Measurements from ENCODE around the gene AP2A1.
A peak's percentile ranks its signal among the peaks of the same experiment; 100 is the strongest.

Gene AP2A1

DNA sequence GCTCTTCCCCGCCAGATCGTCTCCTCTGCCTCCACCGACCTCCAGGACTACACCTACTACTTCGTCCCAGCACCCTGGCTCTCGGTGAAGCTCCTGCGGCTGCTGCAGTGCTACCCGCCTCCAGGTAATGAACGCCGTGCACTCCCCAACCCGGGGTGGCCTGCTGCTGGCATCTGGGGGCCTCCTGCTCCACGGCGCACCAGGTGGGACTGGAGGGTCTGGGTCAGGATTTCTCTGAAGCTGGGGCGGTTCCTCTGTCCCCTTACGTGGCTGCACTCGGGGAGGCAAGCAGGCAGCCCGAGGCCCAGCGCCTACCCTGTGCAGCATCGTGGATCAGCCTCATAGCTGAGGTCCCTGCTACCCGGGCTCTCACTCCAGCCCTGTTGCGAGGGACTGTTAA is 28.8 kb downstream of the AP2A1 start:
- no peak for TF ChIP-seq Cebpa-rat (IDR thresholded peaks at IDR 0.05)
- no peak overlapping the region for H3K4me2 ChIP-seq
- no peaks in the 10 kb centered on the region for H3K9me3 ChIP-seq (replicated peaks in 1 of 11)
- peaks cover 0 to 73% (median 12%) of the 10 kb centered on the region in 11 experiments; a peak in 14 of 22 replicates for H4K20me1 ChIP-seq
- peaks cover 93 to 100% (median 100%) of the 10 kb centered on the region in 11 experiments for H3K36me3 ChIP-seq
- H3K4me3 ChIP-seq: no peak overlapping the region
- H3K9ac ChIP-seq: no peak overlapping the region
- H3K4me1 ChIP-seq: no peaks in the 10 kb centered on the region
- no peaks in the 10 kb centered on the region for H3K27me3 ChIP-seq
- H3K27ac ChIP-seq: no peak overlapping the region

DNA sequence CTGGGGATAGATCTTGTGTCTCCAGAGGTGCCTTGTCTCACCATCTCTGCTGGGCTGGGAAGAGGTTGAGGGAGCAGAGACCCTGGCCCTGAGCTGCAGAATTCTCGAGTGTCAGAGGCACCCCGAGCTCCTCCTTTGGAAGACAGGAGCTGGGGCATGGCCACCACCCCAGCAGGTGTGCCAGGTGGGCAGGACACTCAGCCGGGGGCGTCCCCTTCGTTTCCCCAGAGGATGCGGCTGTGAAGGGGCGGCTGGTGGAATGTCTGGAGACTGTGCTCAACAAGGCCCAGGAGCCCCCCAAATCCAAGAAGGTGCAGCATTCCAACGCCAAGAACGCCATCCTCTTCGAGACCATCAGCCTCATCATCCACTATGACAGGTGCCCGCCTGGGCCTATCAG is 31.8 kb downstream of the AP2A1 start:
- no peaks in the 10 kb centered on the region for H3K27me3 ChIP-seq
- peaks cover 83 to 97% (median 88%) of the 10 kb centered on the region in 11 experiments for H3K36me3 ChIP-seq
- H3K9me3 ChIP-seq (replicated peaks in 1 of 11): no peaks in the 10 kb centered on the region
- no peak overlapping the region for H3K4me3 ChIP-seq
- no peak overlapping the region for H3K4me2 ChIP-seq
- H4K20me1 ChIP-seq: peaks cover 0 to 55% (median 0%) of the 10 kb centered on the region in 11 experiments; a peak in 6 of 22 replicates
- TF ChIP-seq Cebpa-rat (IDR thresholded peaks at IDR 0.05): no peak
- peaks cover 0 to 14% (median 12%) of the 10 kb centered on the region in 10 experiments; a peak in 14 of 20 replicates for H3K4me1 ChIP-seq
- no peak overlapping the region for H3K9ac ChIP-seq
- no peak overlapping the region for H3K27ac ChIP-seq

DNA sequence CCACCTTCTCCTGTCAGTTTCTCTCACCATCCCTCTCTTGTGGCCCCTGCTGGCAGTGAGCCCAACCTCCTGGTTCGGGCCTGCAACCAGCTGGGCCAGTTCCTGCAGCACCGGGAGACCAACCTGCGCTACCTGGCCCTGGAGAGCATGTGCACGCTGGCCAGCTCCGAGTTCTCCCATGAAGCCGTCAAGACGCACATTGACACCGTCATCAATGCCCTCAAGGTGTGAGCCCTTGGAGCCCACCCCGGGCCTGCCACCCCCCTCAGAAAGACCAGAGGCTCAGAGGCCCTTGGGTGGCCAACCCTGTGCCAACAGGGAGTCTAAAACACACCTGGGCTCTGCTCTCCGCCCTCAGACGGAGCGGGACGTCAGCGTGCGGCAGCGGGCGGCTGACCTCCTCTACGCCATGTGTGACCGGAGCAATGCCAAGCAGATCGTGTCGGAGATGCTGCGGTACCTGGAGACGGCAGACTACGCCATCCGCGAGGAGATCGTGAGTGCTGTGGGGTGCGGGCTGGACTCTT is 32.5 kb downstream of the AP2A1 start:
- Histone ChIP-seq H3K9me3 (replicated peaks in 1 of 11) (no peaks in the 10 kb centered on the region), H3K4me1 (peaks cover 0 to 14% (median 12%) of the 10 kb centered on the region in 10 experiments; a peak in 14 of 20 replicates), H3K4me3 (no peak overlapping the region), H3K9ac (no peak overlapping the region), H4K20me1 (peaks cover 0 to 57% (median 0%) of the 10 kb centered on the region in 11 experiments; a peak in 6 of 22 replicates), H3K27ac (no peak overlapping the region), H3K36me3 (peaks cover 80 to 97% (median 87%) of the 10 kb centered on the region in 11 experiments), H3K27me3 (no peaks in the 10 kb centered on the region), H3K4me2 (no peak overlapping the region)
- no peak for TF ChIP-seq Cebpa-rat (IDR thresholded peaks at IDR 0.05)

DNA sequence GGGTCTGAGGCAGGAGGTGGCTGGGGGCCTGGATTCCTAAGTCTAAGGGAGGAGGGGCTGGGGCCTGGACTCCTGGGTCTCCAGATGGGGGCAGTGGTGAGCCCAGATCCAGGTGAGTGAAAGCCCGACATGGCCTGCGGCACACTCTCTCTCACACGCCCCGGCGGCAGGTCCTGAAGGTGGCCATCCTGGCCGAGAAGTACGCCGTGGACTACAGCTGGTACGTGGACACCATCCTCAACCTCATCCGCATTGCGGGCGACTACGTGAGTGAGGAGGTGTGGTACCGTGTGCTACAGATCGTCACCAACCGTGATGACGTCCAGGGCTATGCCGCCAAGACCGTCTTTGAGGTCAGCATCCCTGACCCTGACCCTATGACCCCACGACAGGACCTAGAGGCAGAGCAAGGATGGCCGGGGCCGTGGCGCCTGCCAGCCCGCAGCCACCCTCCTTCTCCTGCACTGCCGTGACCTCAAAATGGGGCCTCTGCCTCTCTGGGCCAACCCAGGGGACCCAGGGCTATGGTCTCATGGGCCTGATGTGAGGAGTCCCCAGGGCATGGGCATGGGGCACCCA is 33.1 kb downstream of the AP2A1 start:
- peaks cover 0 to 14% (median 12%) of the 10 kb centered on the region in 10 experiments; a peak in 14 of 20 replicates for H3K4me1 ChIP-seq
- no peak overlapping the region for H3K4me2 ChIP-seq
- peaks cover 78 to 97% (median 86%) of the 10 kb centered on the region in 11 experiments for H3K36me3 ChIP-seq
- no peak overlapping the region for H3K4me3 ChIP-seq
- TF ChIP-seq Cebpa-rat (IDR thresholded peaks at IDR 0.05): no peak
- no peaks in the 10 kb centered on the region for H3K9me3 ChIP-seq (replicated peaks in 1 of 11)
- no peak overlapping the region for H3K9ac ChIP-seq
- peaks cover 0 to 57% (median 0%) of the 10 kb centered on the region in 11 experiments; a peak in 6 of 22 replicates for H4K20me1 ChIP-seq
- no peak overlapping the region for H3K27ac ChIP-seq
- no peaks in the 10 kb centered on the region for H3K27me3 ChIP-seq

DNA sequence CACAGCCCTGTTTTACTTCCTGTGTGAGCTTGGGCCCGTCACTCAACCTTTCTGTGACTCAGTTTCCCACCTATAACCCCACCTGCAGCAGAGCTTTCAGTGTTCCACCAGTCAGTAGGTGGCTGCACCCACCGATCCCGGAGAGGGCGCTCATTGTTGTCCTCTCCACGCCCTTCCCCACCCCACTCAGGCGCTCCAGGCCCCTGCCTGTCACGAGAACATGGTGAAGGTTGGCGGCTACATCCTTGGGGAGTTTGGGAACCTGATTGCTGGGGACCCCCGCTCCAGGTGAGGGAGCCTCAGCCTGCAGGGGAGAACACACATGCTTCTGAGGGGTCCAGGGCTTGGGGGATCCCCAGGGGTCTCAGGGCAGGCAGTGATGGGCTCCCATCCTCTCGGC is 34.0 kb downstream of the AP2A1 start:
- no peak for TF ChIP-seq Cebpa-rat (IDR thresholded peaks at IDR 0.05)
- H4K20me1 ChIP-seq: peaks cover 0 to 51% (median 0%) of the 10 kb centered on the region in 11 experiments; a peak in 6 of 22 replicates
- no peak overlapping the region for H3K9ac ChIP-seq
- H3K4me3 ChIP-seq: no peak overlapping the region
- no peaks in the 10 kb centered on the region for H3K27me3 ChIP-seq
- no peaks in the 10 kb centered on the region for H3K9me3 ChIP-seq (replicated peaks in 1 of 11)
- H3K36me3 ChIP-seq: peaks cover 75 to 97% (median 84%) of the 10 kb centered on the region in 11 experiments
- no peak overlapping the region for H3K27ac ChIP-seq
- H3K4me2 ChIP-seq: no peak overlapping the region
- peaks cover 0 to 14% (median 12%) of the 10 kb centered on the region in 10 experiments; a peak in 14 of 20 replicates for H3K4me1 ChIP-seq

DNA sequence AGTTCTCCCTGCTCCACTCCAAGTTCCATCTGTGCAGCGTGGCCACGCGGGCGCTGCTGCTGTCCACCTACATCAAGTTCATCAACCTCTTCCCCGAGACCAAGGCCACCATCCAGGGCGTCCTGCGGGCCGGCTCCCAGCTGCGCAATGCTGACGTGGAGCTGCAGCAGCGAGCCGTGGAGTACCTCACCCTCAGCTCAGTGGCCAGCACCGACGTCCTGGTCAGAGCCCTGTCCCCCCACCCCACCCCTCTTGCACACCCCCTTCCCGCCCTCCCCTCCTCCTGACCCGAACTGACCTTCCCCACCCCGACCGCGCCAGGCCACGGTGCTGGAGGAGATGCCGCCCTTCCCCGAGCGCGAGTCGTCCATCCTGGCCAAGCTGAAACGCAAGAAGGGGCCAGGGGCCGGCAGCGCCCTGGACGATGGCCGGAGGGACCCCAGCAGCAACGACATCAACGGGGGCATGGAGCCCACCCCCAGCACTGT is 34.6 kb downstream of the AP2A1 start:
- no peaks in the 10 kb centered on the region for H3K9me3 ChIP-seq (replicated peaks in 1 of 11)
- H3K4me1 ChIP-seq: peaks cover 0 to 14% (median 12%) of the 10 kb centered on the region in 10 experiments; a peak in 15 of 20 replicates
- TF ChIP-seq Cebpa-rat (IDR thresholded peaks at IDR 0.05): no peak
- no peaks in the 10 kb centered on the region for H3K27me3 ChIP-seq
- H3K4me3 ChIP-seq: no peak overlapping the region
- H4K20me1 ChIP-seq: peaks cover 0 to 44% (median 0%) of the 10 kb centered on the region in 11 experiments; a peak in 6 of 22 replicates
- no peak overlapping the region; a peak in 2 of 22 replicates for H3K9ac ChIP-seq
- H3K27ac ChIP-seq: no peak overlapping the region
- peaks cover 75 to 97% (median 82%) of the 10 kb centered on the region in 11 experiments for H3K36me3 ChIP-seq
- peak overlapping the region in 3 of 11 experiments; percentile 18 to 62 (median 45); a peak in 2 of 22 replicates for H3K4me2 ChIP-seq

DNA sequence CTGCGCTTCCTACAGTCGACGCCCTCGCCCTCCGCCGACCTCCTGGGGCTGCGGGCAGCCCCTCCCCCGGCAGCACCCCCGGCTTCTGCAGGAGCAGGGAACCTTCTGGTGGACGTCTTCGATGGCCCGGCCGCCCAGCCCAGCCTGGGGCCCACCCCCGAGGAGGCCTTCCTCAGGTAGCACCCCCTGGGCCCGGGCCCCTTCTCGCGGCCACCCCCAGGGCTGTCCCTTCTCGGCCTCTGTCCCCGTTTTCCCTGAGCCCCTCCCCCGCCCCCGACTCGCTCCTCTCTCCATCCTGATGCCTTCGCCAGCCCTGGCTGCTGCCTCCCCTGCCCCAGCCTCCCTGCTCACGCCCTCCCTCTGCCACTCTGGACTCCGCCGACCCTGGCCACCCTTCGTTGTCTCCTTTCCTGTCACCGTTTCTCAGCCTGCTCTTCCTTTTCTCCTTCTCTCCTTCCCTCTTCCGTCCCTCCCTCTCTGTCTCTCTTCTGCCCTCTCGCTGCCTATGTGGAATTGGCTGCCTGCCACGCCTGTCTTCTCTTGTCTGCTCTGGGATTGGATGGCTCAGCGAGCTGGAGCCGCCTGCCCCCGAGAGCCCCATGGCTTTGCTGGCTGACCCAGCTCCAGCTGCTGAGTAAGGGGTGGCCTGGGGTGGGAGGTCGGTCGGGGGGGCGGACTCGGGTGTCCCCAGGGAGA is 35.3 kb downstream of the AP2A1 start:
- H3K27ac ChIP-seq: peak overlapping the region in 4 of 11 experiments; percentile 13 to 48 (median 28); a peak in 5 of 22 replicates
- H3K27me3 ChIP-seq: no peaks in the 10 kb centered on the region
- no peak for TF ChIP-seq Cebpa-rat (IDR thresholded peaks at IDR 0.05)
- peak overlapping the region in 6 of 11 experiments; percentile 3 to 49 (median 16); a peak in 6 of 22 replicates for H3K9ac ChIP-seq
- H3K4me1 ChIP-seq: peaks cover 2 to 16% (median 13%) of the 10 kb centered on the region in 10 experiments
- no peaks in the 10 kb centered on the region for H3K9me3 ChIP-seq (replicated peaks in 1 of 11)
- peaks cover 71 to 92% (median 78%) of the 10 kb centered on the region in 11 experiments for H3K36me3 ChIP-seq
- H4K20me1 ChIP-seq: peaks cover 0 to 42% (median 0%) of the 10 kb centered on the region in 11 experiments; a peak in 4 of 22 replicates
- H3K4me3 ChIP-seq: no peak overlapping the region
- H3K4me2 ChIP-seq: peak overlapping the region in 9 of 11 experiments; percentile 18 to 62 (median 45); a peak in 15 of 22 replicates

DNA sequence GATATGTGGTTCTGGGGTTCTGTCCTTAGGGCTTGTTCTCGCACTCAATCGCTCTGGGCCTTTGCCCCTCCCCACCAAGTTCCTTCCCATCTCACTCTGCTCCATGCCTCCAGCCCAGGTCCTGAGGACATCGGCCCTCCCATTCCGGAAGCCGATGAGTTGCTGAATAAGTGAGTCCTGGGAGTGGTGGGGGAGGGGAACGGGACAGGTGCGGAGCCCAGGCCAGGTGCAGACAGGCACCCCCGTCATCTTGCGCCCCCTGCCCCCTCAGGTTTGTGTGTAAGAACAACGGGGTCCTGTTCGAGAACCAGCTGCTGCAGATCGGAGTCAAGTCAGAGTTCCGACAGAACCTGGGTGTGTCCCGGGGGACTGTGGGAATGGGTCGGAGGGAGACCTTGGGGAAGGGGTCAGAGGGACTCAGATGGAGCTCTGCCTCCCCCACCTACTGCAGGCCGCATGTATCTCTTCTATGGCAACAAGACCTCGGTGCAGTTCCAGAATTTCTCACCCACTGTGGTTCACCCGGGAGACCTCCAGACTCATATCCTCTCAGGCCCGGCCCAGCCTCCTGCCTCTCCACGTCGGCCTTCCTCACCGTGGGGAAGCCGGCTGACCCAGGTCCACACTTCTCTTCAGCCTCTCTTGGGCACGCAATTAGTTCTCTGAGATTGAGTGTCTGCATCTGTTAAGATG is 36.2 kb downstream of the AP2A1 start:
- Histone ChIP-seq H3K36me3 (peaks cover 65 to 88% (median 71%) of the 10 kb centered on the region in 11 experiments), H3K4me3 (no peak overlapping the region), H3K4me1 (peaks cover 11 to 25% (median 22%) of the 10 kb centered on the region in 10 experiments), H3K9me3 (replicated peaks in 1 of 11) (no peaks in the 10 kb centered on the region), H4K20me1 (peaks cover 0 to 48% (median 0%) of the 10 kb centered on the region in 11 experiments; a peak in 4 of 22 replicates), H3K4me2 (peak overlapping the region in 9 of 11 experiments; percentile 18 to 62 (median 45); a peak in 13 of 22 replicates), H3K9ac (peak overlapping the region in 4 of 11 experiments; percentile 3 to 49 (median 31); a peak in 4 of 22 replicates), H3K27ac (peak overlapping the region in 2 of 11 experiments; percentile 13 to 32; a peak in 2 of 22 replicates), H3K27me3 (no peaks in the 10 kb centered on the region)
- no peak for TF ChIP-seq Cebpa-rat (IDR thresholded peaks at IDR 0.05)

Measured in BLaER1 treated with 17β-estradiol and CSF1 and Interleukin-3, amounts not matched to agents 10 nM and 100 nM (cell line).